Ovary (tissue), 9 donors: ENCODE results near the gene DECR2. TPM values are rescaled to one million over a fixed set of nuclear protein-coding genes. Genes with fewer than 3 reads are reported as not detected.

ENCODE experiments used
- DNase-seq, 5 donors: peaks; one replicate each; pipeline ENCODE4 v3.0.0-alpha.2; 2019 to 2020
- H3K27ac ChIP-seq, 2 donors: fragments of 200-600 bp; one replicate each; pipeline versions ENCODE4 v1.5.1 to v1.8.0; 2019 to 2022
- H3K27me3 ChIP-seq: fragments of 200-600 bp; one replicate; pipeline ENCODE4 v1.8.0; 2022
- H3K36me3 ChIP-seq: fragments of 200-600 bp; sonication (generic); one replicate; pipeline ENCODE4 v1.5.1; 2019
- H3K4me1 ChIP-seq: one replicate; pipeline ENCODE4 v1.8.1; 2013; ENCODE audit warnings: mild to moderate bottlenecking, moderate library complexity; ENCODE audit not compliant: insufficient read depth
- H3K4me3 ChIP-seq: fragments of 200-600 bp; sonication (generic); one replicate; pipeline ENCODE4 v1.5.1; 2017
- H3K9me3 ChIP-seq, 2 donors: fragments of 200-600 bp in 1 of 2; sonication (generic) in 1 of 2; one replicate each; pipeline versions ENCODE4 v1.5.1 to v1.8.1; 2013 to 2019; ENCODE audit warnings: mild to moderate bottlenecking in 1 of 2, moderate library complexity in 1 of 2
- EP300 ChIP-seq: sonication (generic); formaldehyde crosslinking; IDR thresholded peaks from one replicate; pipeline ENCODE4 v1.6.1; 2017; ENCODE audit warnings: antibody characterized with exemption
- POLR2A ChIP-seq: fragments of 450-650 bp; IDR thresholded peaks from one replicate; pipeline ENCODE4 v1.6.1; 2017; ENCODE audit warnings: antibody characterized with exemption, mild to moderate bottlenecking, moderate library complexity
- WGBS, 3 donors: extraction: QIAGEN DNeasy Blood & Tissue Kit in 1 of 3; methylation state at CpG; one replicate each; pipeline versions ENCODE4 v1.1.5 to v1.1.7; 2013 to 2017; 5-methylcytosine and 5-hydroxymethylcytosine counted together
- intact Hi-C, 4 donors: fragments of 100-400 bp; cut with DNase I; formaldehyde crosslinking; loops; one replicate each; pipeline versions ENCODE4 v1.11.0 to v1.15.1; 2022 to 2023
- polyA plus RNA-seq, 2 donors: library from polyadenylated mRNA; stranded (reverse); fragments of 200-250 nt in 1 of 2; fragments of 350-450 nt in 1 of 2; fragmentation: Illumina TruSeq in 1 of 2; extraction: RNeasy Lipid Tissue Mini Kit (QIAGEN cat#74804) in 1 of 2; gene quantifications; one replicate each; pipeline ENCODE4 v1.2.3, GENCODE V29; 2013 to 2014
- total RNA-seq, 7 donors: library from RNA; depleted of rRNA in 2 of 7; stranded (reverse); fragments of >200 nt in 2 of 7; fragmentation: NEBNext Ultra II Directional in 3 of 7; extraction: Animal tissue kit (Norgen Biotek cat#: 25700) in 3 of 7; gene quantifications; one replicate each; pipeline versions ENCODE4 v1.1.0 to v1.2.4, GENCODE V29; 2016 to 2023
- TF ChIP-seq, protein P1 (sequence below), 3 donors: fragments of 450-650 bp in 2 of 3; fragments of 200-600 bp in 1 of 3; IDR thresholded peaks; one replicate each; pipeline versions ENCODE4 v1.5.1 to v1.8.0; 2016 to 2022; ENCODE audit warnings: antibody characterized with exemption in 3 of 3, mild to moderate bottlenecking in 1 of 3
- donor health status: DM: no; HTN: no; CAD: no; lungs with moderate emphysema.
- donor health status: DM: no; HTN: no; CAD: no.
- donor health status: Bipolar disorder and iron deficiency.
- donor health status: DM: yes; HTN: yes; CAD: no.
- donor health status: DM: no; HTN: no; CAD: no.
- donor health status: DM: yes; HTN: yes; CAD: no.

Gene DECR2
- total and polyA plus RNA-seq, 9 donors = 2.1 to 23.7 (median 14.8) TPM

DNA sequence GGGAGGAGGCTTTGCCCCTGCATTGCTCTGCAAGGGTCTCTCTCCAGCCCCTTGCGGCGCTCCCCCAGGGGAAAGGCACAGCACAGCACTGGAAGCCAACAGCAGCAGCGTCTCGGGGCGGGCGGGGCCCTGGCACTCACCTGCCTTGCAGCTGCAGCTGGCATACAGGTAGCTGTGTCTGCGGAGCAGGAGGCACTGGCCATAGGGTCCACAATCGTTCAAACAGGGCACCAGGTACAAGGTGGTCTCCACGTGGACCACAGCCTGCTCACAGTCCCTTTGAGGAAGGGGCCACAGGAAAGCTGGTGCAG, 27.1 kb upstream of the DECR2 start:
- 92 to 98% (median 93%) methylated on average over 7 to 9 of the region's 9 CpGs for WGBS, 3 donors
- no peaks in the 10 kb centered on the region for H3K9me3 ChIP-seq
- intact Hi-C loops = no loop called here
- DNase-seq = no peak
- peaks cover 3% of the 10 kb centered on the region for H3K4me1 ChIP-seq
- TF ChIP-seq EP300 = no peak
- no peak for TF ChIP-seq POLR2A
- TF ChIP-seq, protein P1, sequence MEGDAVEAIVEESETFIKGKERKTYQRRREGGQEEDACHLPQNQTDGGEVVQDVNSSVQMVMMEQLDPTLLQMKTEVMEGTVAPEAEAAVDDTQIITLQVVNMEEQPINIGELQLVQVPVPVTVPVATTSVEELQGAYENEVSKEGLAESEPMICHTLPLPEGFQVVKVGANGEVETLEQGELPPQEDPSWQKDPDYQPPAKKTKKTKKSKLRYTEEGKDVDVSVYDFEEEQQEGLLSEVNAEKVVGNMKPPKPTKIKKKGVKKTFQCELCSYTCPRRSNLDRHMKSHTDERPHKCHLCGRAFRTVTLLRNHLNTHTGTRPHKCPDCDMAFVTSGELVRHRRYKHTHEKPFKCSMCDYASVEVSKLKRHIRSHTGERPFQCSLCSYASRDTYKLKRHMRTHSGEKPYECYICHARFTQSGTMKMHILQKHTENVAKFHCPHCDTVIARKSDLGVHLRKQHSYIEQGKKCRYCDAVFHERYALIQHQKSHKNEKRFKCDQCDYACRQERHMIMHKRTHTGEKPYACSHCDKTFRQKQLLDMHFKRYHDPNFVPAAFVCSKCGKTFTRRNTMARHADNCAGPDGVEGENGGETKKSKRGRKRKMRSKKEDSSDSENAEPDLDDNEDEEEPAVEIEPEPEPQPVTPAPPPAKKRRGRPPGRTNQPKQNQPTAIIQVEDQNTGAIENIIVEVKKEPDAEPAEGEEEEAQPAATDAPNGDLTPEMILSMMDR (IDR thresholded peaks at IDR 0.05) = no peak
- H3K27ac ChIP-seq = no peak overlapping the region
- no peaks in the 10 kb centered on the region for H3K27me3 ChIP-seq
- H3K36me3 ChIP-seq = no peaks in the 10 kb centered on the region
- no peak overlapping the region for H3K4me3 ChIP-seq

DNA sequence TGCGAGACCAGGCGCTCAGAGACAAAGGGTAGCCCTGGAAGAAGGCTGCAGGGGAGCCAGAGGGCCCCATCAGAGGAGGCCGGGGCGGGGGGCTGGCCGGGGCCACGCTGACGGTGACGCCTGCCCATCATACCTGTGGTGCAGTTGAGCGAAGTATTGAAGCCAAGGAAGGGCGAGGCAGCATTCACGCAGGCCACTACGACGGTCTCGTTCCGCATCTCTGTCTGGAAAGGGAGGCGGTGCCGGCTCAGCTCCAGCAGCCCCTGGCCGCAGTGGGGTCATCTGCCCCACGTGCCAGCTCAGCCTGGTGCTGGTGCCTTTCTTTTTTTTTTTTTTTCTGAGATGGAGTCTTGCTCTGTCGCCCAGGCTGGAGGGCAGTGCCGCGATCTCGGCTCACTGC, 26.5 kb upstream of the DECR2 start:
- WGBS, 3 donors = 89 to 94% (median 91%) methylated on average over 23 of the region's 23 CpGs
- Histone ChIP-seq H3K9me3 (no peaks in the 10 kb centered on the region), H3K27ac (no peak overlapping the region), H3K4me3 (no peak overlapping the region), H3K27me3 (no peaks in the 10 kb centered on the region), H3K4me1 (no peaks in the 10 kb centered on the region), H3K36me3 (no peaks in the 10 kb centered on the region)
- DNase-seq = no peak
- intact Hi-C loops = no loop called here
- TF ChIP-seq, protein P1 (IDR thresholded peaks at IDR 0.05) = no peak
- TF ChIP-seq EP300 = no peak

DNA sequence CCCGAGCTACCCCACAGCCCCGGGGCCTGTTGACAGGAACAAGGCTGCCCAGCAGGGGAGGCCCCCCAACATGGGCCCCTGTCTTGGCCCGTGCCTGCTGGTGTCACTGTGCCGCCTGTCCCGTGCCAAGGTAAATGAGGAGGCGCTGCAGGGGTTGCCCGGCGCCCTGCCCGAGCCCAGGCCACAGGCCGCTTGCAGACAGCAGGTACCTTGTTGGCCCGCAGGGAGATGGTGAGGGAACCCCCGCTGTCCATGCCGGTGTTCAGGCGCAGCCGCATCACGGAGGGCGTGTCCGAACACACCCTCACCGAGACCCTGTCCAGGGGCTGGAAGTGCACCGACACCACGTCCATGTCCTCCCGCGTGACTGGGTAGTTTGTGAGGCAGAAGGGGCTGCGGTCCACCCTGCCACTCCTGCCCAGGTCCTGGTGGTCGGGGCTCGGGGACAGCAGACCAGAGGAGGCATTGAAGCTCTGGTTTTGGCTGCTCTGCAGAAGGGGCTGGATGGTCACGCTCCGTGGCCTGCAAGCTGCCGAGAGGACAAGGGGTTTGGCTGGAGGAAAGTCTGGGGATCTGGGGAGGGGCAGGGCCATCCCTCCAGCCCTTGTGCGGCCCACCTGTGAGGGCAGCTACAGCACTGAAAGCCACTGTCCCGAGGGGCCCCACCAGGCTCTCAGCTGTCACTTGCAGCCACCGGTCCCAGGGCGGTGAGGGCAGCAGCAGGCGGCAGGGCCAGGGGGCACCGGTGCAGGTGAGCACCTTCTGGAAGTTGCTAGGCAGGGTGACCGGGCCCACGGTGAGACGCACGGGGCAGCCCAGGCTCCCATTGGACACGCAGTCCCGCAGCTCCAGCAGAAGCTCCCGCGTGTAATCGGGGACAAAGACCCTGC, 25.5 kb upstream of the DECR2 start:
- peak in 1 of 5 donors; percentile 37 for DNase-seq
- Histone ChIP-seq H3K36me3 (no peaks in the 10 kb centered on the region), H3K27ac (no peak overlapping the region), H3K4me3 (no peak overlapping the region), H3K9me3 (no peaks in the 10 kb centered on the region), H3K27me3 (no peaks in the 10 kb centered on the region), H3K4me1 (peaks cover 4% of the 10 kb centered on the region)
- TF ChIP-seq, protein P1 (IDR thresholded peaks at IDR 0.05) = no peak
- TF ChIP-seq POLR2A (no peak), EP300 (no peak)
- 92 to 93% (median 93%) methylated on average over 40 to 44 of the region's 44 CpGs for WGBS, 3 donors
- intact Hi-C loops = no loop called here

DNA sequence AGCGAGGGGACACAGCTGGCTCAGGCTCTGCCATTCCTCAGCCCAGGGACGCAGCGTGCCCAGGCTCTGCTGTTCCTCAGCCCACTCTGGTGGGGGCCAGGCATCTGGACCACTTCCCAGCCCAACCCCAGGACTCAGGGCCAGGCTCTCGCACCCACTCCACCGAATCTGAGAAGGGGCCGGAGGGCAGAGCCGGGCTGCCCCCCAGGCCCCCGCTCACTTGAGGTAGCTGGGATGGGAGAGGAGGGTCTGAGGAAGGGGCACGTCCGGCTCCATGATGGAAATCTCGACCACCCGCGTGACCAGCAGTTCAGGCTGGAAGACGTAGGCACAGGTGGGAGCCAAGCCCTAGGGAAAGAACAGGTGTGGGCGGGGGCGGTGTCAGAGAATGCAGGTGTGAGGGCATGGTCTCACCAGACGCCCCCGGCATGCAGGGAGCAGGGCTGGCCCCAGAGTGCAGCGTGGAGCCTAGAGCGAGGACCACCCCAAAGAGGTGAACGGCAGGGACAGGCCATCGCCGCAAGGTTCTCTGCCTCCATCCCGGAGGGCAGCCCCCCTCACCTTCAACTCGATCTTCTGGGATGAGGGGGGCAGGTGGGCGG, 24.8 kb upstream of the DECR2 start:
- no peak for TF ChIP-seq POLR2A
- no peak for TF ChIP-seq EP300
- TF ChIP-seq, protein P1 (IDR thresholded peaks at IDR 0.05) = no peak
- peak in 1 of 5 donors; percentile 25 for DNase-seq
- H3K27me3 ChIP-seq = no peaks in the 10 kb centered on the region
- H3K4me3 ChIP-seq = no peak overlapping the region
- H3K4me1 ChIP-seq = peaks cover 4% of the 10 kb centered on the region
- intact Hi-C loops = no loop called here
- no peak overlapping the region for H3K27ac ChIP-seq
- 90 to 92% (median 91%) methylated on average over 25 to 26 of the region's 26 CpGs for WGBS, 3 donors
- no peaks in the 10 kb centered on the region for H3K36me3 ChIP-seq
- no peaks in the 10 kb centered on the region for H3K9me3 ChIP-seq
